Measurements from ENCODE around the gene OR6J1. TPM values are rescaled to one million over a fixed set of nuclear protein-coding genes. Genes with fewer than 3 reads are reported as not detected.

Gene OR6J1
- total and polyA plus RNA-seq, 2 donors, result not detected

DNA sequence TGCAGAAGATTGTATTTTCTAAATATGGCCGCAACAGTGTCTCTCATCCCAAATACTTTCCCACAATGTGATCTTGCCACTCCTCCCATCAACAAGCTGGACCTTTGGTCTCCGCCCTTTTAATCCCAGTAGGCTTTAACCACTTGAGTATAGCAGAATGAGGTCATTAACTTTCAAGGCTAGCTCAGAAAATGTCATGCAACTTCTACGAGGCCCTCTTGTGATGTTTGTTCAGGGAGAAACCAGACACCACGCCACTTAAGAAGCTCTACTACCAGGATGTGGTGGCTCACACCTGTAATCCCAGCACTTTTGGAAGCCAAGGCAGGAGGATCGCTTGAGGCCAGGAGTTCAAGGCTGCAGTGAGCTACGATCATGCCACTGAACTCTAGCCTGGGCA, 20.1 kb upstream of the OR6J1 start:
- 72% methylated on average over 6 of the region's 6 CpGs for WGBS
- DNase-seq (ENCODE audit: extremely low spot score), result no peak

DNA sequence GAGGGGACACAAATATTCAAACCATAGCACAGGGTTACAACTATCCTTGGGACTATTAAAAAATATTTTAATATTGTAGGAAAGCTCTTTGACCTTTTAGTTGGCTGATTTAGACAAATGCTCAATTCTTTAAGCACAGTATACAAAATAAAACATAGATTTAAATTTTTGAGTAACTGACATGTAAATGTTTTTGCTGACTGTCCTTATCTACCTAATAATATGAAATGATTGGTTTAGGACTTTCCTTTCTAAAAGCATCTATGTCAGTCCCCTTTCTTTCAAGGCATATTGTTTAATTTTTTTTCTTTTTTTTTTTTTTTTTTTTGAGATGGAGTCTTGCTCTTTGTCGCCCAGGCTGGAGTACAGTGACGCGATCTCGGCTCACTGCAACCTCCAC, 16.5 kb upstream of the OR6J1 start:
- Histone ChIP-seq H3K4me3 (ENCODE audit: low read depth, low read length) (no peak overlapping the region), H3K4me1 (ENCODE audit: insufficient read depth) (no peaks in the 10 kb centered on the region), H3K36me3 (ENCODE audit: insufficient read depth) (no peaks in the 10 kb centered on the region), H3K27ac (ENCODE audit: low read depth) (no peak overlapping the region)
- no peak for DNase-seq (ENCODE audit: extremely low spot score)
- 92% methylated on average over 4 of the region's 4 CpGs for WGBS

More for the DNA sequence above, 20.1 kb upstream of the OR6J1 start:
- Histone ChIP-seq H3K4me3 (ENCODE audit: low read depth, low read length) (no peak overlapping the region), H3K36me3 (ENCODE audit: insufficient read depth) (no peaks in the 10 kb centered on the region), H3K4me1 (ENCODE audit: insufficient read depth) (no peaks in the 10 kb centered on the region), H3K27ac (ENCODE audit: low read depth) (no peak overlapping the region)

DNA sequence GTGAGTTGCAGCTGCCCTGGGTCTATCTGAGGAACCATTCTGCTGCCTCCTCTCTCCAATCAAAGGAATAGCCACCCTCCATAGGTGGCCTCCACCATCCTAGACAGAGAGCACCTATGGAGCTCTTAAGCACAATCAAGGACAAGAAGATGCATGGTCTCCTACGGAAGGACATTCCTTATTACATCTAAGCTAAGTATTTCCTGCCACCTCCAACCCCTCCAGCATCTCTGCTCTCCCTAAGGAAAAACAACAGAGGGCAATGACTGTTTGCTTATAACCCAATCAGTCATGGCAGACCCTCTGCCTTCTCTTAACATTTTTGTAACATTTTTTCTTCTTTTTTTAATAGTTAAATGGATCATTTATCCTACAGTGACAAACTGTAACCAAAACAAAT, 14.8 kb upstream of the OR6J1 start:
- Histone ChIP-seq H3K36me3 (ENCODE audit: insufficient read depth) (no peaks in the 10 kb centered on the region), H3K4me3 (ENCODE audit: low read depth, low read length) (no peak overlapping the region), H3K27ac (ENCODE audit: low read depth) (no peak overlapping the region), H3K4me1 (ENCODE audit: insufficient read depth) (no peaks in the 10 kb centered on the region)
- no peak for DNase-seq (ENCODE audit: extremely low spot score)
- WGBS, result 55% methylated on average over 1 of the region's 1 CpG

DNA sequence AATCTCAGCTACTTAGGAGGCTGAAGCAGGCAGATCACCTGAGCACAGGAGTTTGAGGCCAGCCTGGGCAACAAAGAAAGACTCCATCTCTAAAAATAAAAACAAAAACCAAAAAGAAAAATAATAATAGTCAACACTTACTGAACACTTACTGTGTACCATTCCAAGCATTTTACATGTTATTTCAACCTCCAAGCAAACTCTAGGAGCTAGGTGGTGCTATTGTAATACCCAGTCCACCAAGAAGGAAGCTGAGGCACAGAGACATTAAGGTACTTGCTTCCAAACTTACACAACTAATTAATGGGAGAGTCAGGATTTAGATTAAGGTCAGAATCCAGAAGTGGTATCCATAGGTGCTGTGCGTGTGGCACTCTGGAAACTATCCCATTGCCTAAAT, 13.7 kb upstream of the OR6J1 start:
- no peak for DNase-seq (ENCODE audit: extremely low spot score)
- Histone ChIP-seq H3K27ac (ENCODE audit: low read depth) (no peak overlapping the region), H3K4me1 (ENCODE audit: insufficient read depth) (no peaks in the 10 kb centered on the region), H3K36me3 (ENCODE audit: insufficient read depth) (no peaks in the 10 kb centered on the region), H3K4me3 (ENCODE audit: low read depth, low read length) (no peak overlapping the region)
- WGBS, result 90% methylated on average over 1 of the region's 1 CpG

DNA sequence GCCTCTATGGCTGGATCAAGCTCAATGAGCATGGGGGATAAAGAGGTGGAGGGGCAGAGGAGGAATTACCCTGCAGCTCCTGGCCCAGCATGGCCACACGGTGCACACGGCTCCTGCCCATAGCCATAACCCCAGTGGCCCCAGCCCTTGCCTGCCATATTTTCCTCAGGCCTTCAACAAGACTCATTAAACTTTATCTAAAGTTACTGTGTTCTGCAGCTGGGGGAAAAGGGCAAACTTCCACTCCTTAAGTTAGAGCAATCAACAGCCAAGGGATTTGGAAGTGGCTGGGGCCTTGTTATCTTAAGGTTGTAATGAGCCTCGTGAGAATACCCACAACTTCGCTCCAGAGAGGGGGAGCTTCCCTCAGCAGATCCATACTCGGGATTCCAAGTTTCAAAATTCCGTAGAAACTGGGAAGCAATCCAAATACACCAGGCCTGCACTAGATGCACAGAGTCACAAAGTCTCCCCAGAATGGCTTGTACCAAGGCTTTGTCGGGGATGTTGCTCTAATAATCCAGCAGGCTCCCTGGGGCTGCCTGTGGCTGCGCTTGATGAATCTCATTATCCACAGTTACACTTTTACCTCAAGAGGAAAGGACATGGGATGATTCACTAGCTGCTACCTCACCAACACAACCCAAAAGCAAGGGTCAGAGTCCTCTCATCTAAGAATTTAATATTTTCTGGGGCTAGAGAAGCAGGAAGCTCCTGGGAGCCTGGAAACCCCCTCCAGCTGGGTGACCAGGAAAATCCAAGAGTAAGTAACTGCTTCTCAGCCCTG, 13.0 kb upstream of the OR6J1 start:
- DNase-seq (ENCODE audit: extremely low spot score), result no peak
- H3K4me3 ChIP-seq (ENCODE audit: low read depth, low read length), result no peak overlapping the region
- WGBS, result 45% methylated on average over 8 of the region's 8 CpGs
- H3K27ac ChIP-seq (ENCODE audit: low read depth), result no peak overlapping the region
- no peaks in the 10 kb centered on the region for H3K36me3 ChIP-seq (ENCODE audit: insufficient read depth)
- H3K4me1 ChIP-seq (ENCODE audit: insufficient read depth), result no peaks in the 10 kb centered on the region

DNA sequence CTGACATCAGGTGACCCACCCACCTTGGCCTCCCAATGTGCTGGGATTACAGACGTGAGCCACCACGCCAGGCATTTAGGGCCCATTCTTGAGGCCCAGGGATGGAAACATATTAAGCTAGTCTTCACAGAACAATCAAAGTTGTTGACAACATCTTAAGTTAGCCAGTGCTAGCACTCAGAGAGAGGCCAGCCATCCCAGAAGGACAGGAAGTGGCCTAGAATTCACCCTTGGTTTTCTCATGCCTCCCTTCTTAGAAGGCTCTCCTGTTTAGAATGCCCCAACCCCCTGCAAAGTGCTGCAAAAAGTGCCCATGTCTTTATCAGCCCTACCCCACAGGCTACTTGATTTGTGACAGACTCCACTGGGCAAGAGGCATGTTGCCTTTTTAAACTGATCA, 12.1 kb upstream of the OR6J1 start:
- no peaks in the 10 kb centered on the region for H3K36me3 ChIP-seq (ENCODE audit: insufficient read depth)
- no peak overlapping the region for H3K27ac ChIP-seq (ENCODE audit: low read depth)
- 79% methylated on average over 2 of the region's 2 CpGs for WGBS
- H3K4me1 ChIP-seq (ENCODE audit: insufficient read depth), result no peaks in the 10 kb centered on the region
- no peak overlapping the region for H3K4me3 ChIP-seq (ENCODE audit: low read depth, low read length)
- DNase-seq (ENCODE audit: extremely low spot score), result no peak

DNA sequence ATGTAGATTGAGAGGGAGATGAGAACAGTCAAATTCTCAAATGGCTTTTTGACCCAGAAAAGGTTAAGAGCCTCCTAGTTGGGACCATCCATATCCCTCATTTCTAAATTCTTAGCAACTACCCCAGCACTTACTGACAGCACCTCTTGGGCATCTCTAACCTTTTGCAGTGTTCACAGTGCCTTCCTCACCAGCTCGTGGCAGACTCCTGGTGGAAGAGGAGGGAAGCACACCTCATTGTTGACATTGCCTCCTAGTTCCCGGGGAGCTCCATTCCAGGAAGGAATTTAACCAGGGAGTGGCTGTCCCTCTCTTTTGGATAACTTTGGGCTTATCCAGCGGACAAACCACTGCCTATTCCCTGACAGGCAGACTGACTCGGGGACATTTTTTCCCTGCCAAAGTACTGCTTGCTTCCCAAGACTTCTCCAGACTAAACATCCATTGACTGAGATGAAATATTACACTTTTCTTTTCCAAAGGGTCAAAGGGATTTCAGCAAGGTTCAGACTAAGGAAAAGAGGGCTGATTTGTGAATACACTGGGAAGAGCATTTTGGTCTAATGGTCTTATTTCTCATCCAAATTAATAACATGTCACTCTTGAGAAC, 9.0 kb upstream of the OR6J1 start:
- DNase-seq (ENCODE audit: extremely low spot score), result no peak
- H3K4me1 ChIP-seq (ENCODE audit: insufficient read depth), result no peaks in the 10 kb centered on the region
- 7% methylated on average over 4 of the region's 4 CpGs for WGBS
- H3K27ac ChIP-seq (ENCODE audit: low read depth), result no peak overlapping the region
- no peak overlapping the region for H3K4me3 ChIP-seq (ENCODE audit: low read depth, low read length)
- no peaks in the 10 kb centered on the region for H3K36me3 ChIP-seq (ENCODE audit: insufficient read depth)

DNA sequence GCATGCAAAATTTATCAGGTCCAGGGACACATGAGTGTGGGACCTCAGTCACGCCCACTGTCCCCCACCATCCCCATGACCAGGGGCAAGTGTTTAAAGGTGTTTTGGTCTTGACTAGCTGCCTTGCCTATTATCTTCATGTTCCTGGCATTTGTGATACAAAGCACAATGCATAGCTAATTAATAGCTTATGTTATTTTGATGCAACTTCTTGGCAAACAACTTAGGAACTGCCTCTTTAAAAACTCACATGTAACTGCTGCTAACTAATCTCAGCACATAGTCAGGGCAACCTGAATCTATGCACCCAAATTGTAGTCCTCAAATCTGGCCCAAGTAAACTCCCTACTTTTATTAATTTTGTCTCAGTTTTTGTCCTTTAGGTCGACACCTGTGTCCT, 7.4 kb upstream of the OR6J1 start:
- WGBS, result 81% methylated on average over 2 of the region's 2 CpGs
- no peak for DNase-seq (ENCODE audit: extremely low spot score)

DNA sequence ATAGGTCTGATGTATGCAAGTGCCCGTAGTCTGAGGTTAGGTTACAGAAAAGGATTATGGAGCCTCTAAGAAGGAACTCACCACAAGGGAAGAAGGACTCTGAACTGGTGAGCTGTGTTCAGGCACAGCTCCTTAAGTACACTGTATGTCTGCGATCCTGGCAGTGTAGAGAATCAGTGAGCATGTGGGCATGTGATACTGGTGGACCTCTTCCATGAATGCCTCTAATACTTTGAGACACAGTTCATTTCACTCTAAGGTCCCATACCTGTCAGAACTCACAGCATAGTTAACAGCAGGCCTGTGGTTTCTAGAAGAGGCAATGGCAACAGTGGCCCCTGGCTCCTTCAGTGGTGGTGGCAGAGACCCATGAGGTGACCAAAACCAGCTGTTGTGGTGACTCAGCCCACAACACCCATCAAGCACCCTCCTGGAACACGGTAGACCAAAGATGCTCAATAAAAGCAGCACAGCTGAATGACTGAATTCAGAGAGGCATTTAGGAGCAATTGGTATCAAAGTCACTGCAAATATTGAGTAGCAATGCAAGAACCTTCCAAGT, 6.9 kb upstream of the OR6J1 start:
- DNase-seq (ENCODE audit: extremely low spot score), result no peak
- no peaks in the 10 kb centered on the region for H3K36me3 ChIP-seq (ENCODE audit: insufficient read depth)
- H3K27ac ChIP-seq (ENCODE audit: low read depth), result no peak overlapping the region
- H3K4me3 ChIP-seq (ENCODE audit: low read depth, low read length), result no peak overlapping the region
- 60% methylated on average over 3 of the region's 3 CpGs for WGBS
- no peaks in the 10 kb centered on the region for H3K4me1 ChIP-seq (ENCODE audit: insufficient read depth)

More for the DNA sequence above, 7.4 kb upstream of the OR6J1 start:
- H3K27ac ChIP-seq (ENCODE audit: low read depth), result no peak overlapping the region
- no peaks in the 10 kb centered on the region for H3K4me1 ChIP-seq (ENCODE audit: insufficient read depth)
- no peak overlapping the region for H3K4me3 ChIP-seq (ENCODE audit: low read depth, low read length)
- no peaks in the 10 kb centered on the region for H3K36me3 ChIP-seq (ENCODE audit: insufficient read depth)

DNA sequence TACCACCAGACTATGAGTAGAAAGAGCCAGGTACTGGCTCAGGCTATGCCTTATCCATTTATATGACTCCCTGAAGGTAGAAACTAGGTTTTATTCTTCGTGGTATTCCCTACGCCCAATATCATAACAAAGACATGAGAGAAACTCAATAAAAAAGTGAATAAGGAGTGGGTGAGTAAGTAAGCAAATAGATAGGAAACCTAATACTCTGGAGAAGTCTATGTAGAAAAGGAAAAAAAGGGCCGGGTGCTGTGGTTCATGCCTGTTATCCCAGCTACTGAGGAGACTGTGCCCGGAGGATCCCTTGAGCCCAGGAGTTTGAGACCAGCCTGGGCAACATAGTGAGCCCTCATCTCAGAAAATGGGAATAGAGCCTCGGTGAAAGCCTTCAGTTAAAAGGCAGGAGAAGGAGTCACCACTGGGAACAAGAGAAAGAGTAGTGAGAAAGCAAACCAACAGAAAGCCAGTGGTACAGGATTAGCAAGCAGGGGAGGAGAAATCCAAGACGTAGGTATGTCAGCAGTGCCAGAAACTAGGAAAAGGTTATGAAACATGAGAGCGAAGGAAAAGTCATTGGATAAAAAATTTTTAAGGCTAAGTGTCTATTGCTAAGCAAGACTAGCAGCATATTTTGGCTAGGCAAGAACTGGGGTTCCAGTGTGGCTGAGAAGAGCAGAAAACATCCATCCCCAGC, 6.0 kb upstream of the OR6J1 start:
- 74% methylated on average over 7 of the region's 7 CpGs for WGBS
- no peak for DNase-seq (ENCODE audit: extremely low spot score)
- no peaks in the 10 kb centered on the region for H3K36me3 ChIP-seq (ENCODE audit: insufficient read depth)
- H3K4me1 ChIP-seq (ENCODE audit: insufficient read depth), result no peaks in the 10 kb centered on the region
- no peak overlapping the region for H3K27ac ChIP-seq (ENCODE audit: low read depth)
- no peak overlapping the region for H3K4me3 ChIP-seq (ENCODE audit: low read depth, low read length)

DNA sequence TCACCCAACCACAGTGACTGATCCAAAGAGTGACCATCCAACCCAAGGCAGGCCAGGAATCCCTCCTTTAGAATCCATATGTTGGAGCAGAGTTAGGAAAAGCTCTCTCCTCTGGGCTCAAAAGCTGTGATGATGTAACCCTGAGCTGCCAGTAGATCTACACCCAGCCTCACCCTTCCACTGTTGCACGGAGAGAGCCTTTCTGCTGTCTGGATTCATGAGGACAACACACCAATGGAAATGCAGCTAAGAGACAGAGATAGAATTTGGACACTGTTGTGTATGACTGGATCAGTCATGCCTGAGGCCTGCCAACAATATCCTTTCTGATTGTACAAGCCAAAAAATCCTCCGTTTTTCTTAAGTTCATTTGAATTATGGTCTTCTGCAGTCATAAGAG, 4.4 kb upstream of the OR6J1 start:
- Histone ChIP-seq H3K36me3 (ENCODE audit: insufficient read depth) (no peaks in the 10 kb centered on the region), H3K4me3 (ENCODE audit: low read depth, low read length) (no peak overlapping the region), H3K4me1 (ENCODE audit: insufficient read depth) (no peaks in the 10 kb centered on the region), H3K27ac (ENCODE audit: low read depth) (no peak overlapping the region)
- no peak for DNase-seq (ENCODE audit: extremely low spot score)
- WGBS, result 64% methylated on average over 2 of the region's 2 CpGs

DNA sequence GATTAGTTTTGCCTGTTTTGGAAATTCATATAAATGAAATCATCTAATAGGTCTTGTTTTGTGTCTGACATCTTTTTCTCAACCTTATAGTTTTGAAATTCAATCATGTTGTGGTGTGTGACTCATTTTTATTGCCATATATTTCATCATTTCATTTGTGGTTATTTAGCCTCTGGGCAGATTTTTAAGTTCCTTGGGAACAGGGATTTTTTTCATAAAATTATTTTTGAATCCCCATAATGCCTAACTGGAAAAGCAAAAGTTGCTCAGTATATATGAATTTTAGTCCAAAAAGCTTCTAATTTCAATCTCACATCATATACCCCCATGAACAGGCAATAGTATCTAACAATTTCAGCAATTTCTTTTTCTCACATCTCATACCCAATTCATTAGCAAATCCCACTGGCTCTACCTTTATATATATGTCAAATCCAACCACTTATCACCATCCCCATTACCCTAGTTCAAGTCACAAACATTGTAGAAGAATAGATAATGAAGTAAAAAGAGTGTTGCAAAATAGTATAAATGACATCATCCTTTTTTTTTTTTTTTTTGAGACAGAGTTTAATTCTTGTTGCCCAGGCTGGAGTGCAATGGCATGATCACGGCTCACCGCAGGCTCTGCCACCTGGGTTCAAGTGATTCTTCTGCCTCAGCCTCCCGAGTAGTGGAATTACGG, 2.6 kb upstream of the OR6J1 start:
- H3K4me3 ChIP-seq (ENCODE audit: low read depth, low read length), result no peak overlapping the region
- no peak for DNase-seq (ENCODE audit: extremely low spot score)
- no peaks in the 10 kb centered on the region for H3K4me1 ChIP-seq (ENCODE audit: insufficient read depth)
- H3K36me3 ChIP-seq (ENCODE audit: insufficient read depth), result no peaks in the 10 kb centered on the region
- WGBS, result 92% methylated on average over 4 of the region's 4 CpGs
- no peak overlapping the region for H3K27ac ChIP-seq (ENCODE audit: low read depth)

DNA sequence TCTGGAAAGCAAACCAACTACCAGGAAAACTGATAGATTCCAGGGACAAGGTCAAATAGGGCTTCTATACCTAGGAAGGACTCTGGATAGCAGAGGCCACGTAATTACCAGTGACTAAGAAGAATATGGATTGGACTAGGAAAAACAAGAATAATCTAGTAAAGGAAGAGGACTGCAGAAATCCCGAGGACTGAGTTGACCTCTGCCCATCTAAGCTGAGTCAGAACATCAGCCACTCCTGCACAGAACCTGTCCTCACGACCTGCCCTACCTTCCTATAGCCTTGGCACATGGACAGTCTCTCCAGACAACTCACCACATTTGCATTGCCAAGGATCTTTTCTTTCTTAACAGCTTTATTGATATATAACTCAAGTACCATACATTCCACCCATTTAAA, 2.3 kb downstream of the OR6J1 start:
- WGBS, result 49% methylated on average over 3 of the region's 3 CpGs
- DNase-seq (ENCODE audit: extremely low spot score), result no peak
- H3K4me3 ChIP-seq (ENCODE audit: low read depth, low read length), result no peak overlapping the region
- no peaks in the 10 kb centered on the region for H3K36me3 ChIP-seq (ENCODE audit: insufficient read depth)
- no peaks in the 10 kb centered on the region for H3K4me1 ChIP-seq (ENCODE audit: insufficient read depth)
- no peak overlapping the region for H3K27ac ChIP-seq (ENCODE audit: low read depth)

Measured in urinary bladder (tissue), 4 donors.